Measurements from ENCODE around the gene PLPP1. TPM values are rescaled to one million over a fixed set of nuclear protein-coding genes. Genes with fewer than 3 reads are reported as not detected.

The PLPP1 gene
- total and polyA plus RNA-seq, 2 donors (not counting 1 experiment from before 2014, with no cell fraction given) = 5.5 to 8.8 TPM

- CTCF ChIA-PET = no interaction called here
- H3K36me3 ChIP-seq (replicated peaks in 1 of 2; ENCODE audit: control extremely low read depth in 1 of 2, control insufficient read depth in 1 of 2, extremely low read depth in 1 of 2, insufficient read depth in 2 of 2, low read length in 1 of 2) = no peaks in the 10 kb centered on the region
- Mint-ChIP-seq H3K27me3 (peaks cover 4% of the 10 kb centered on the region), H3K27ac (no peak overlapping the region), H3K4me1 (no peaks in the 10 kb centered on the region), H3K9me3 (ENCODE audit: insufficient read depth) (no peaks in the 10 kb centered on the region), H3K4me3 (no peak overlapping the region)
- no peak overlapping the region for H3K27ac ChIP-seq (ENCODE audit: low read length in 2 of 2)
- no peaks in the 10 kb centered on the region for H3K27me3 ChIP-seq (replicated peaks in 1 of 4; ENCODE audit: control extremely low read depth in 1 of 4, control insufficient read depth in 3 of 4, insufficient read depth in 4 of 4, low read length in 3 of 4)
- no peak overlapping the region for H3K4me3 ChIP-seq (ENCODE audit: control extremely low read depth in 1 of 5, extremely low read depth in 1 of 5, insufficient read depth in 1 of 5, low read depth in 2 of 5, low read length in 4 of 5)
- H3K79me2 ChIP-seq (ENCODE audit: control insufficient read depth, insufficient read depth, low read length) = no peaks in the 10 kb centered on the region
- no peak overlapping the region for H3K4me2 ChIP-seq (replicated peaks; ENCODE audit: low read depth, low read length, poor library complexity, severe bottlenecking)
- intact Hi-C loops (cut with micrococcal nuclease) = no loop called here
- POLR2A ChIA-PET = no interaction called here
- no peak overlapping the region for H3K9ac ChIP-seq (ENCODE audit: low read length)
- TF ChIP-seq CTCF (IDR thresholded peaks at IDR 0.05) (no peak), EZH2 (IDR thresholded peaks at IDR 0.05; ENCODE audit: borderline replicate concordance, insufficient read depth, low read depth, low read length, poor library complexity, severe bottlenecking) (no peak)
- WGBS (ENCODE audit: insufficient coverage) = no CpG with 5 or more reads among the region's 4 CpGs
- DNase-seq (no peak), ATAC-seq (ENCODE audit: low read depth) (no peak)
- H3K9me3 ChIP-seq (ENCODE audit: control extremely low read depth in 1 of 3, control insufficient read depth in 2 of 3, insufficient read depth in 1 of 3, low read length in 2 of 3) = no peaks in the 10 kb centered on the region
- no peak overlapping the region for H2AFZ ChIP-seq (ENCODE audit: insufficient read depth, low read depth, low read length, poor library complexity, severe bottlenecking)
- no peaks in the 10 kb centered on the region for H4K20me1 ChIP-seq (ENCODE audit: control insufficient read depth, insufficient read depth, low read length, poor library complexity, severe bottlenecking)
- no peaks in the 10 kb centered on the region for H3K4me1 ChIP-seq (ENCODE audit: control insufficient read depth in 2 of 2, insufficient read depth in 2 of 2, low read length in 2 of 2)
These were observed 35.8 kb upstream of the PLPP1 start for GRCh38 chr5:55570570-55570969.

- no CpG with 5 or more reads among the region's 2 CpGs for WGBS (ENCODE audit: insufficient coverage)
- Histone ChIP-seq H3K9ac (ENCODE audit: low read length) (no peak overlapping the region), H2AFZ (ENCODE audit: insufficient read depth, low read depth, low read length, poor library complexity, severe bottlenecking) (no peak overlapping the region), H3K4me1 (ENCODE audit: control insufficient read depth in 2 of 2, insufficient read depth in 2 of 2, low read length in 2 of 2) (no peaks in the 10 kb centered on the region), H3K27ac (ENCODE audit: low read length in 2 of 2) (no peak overlapping the region), H4K20me1 (ENCODE audit: control insufficient read depth, insufficient read depth, low read length, poor library complexity, severe bottlenecking) (no peaks in the 10 kb centered on the region), H3K79me2 (ENCODE audit: control insufficient read depth, insufficient read depth, low read length) (no peaks in the 10 kb centered on the region), H3K36me3 (replicated peaks in 1 of 2; ENCODE audit: control extremely low read depth in 1 of 2, control insufficient read depth in 1 of 2, extremely low read depth in 1 of 2, insufficient read depth in 2 of 2, low read length in 1 of 2) (no peaks in the 10 kb centered on the region), H3K4me3 (ENCODE audit: control extremely low read depth in 1 of 5, extremely low read depth in 1 of 5, insufficient read depth in 1 of 5, low read depth in 2 of 5, low read length in 4 of 5) (no peak overlapping the region), H3K9me3 (ENCODE audit: control extremely low read depth in 1 of 3, control insufficient read depth in 2 of 3, insufficient read depth in 1 of 3, low read length in 2 of 3) (no peaks in the 10 kb centered on the region), H3K27me3 (replicated peaks in 1 of 4; ENCODE audit: control extremely low read depth in 1 of 4, control insufficient read depth in 3 of 4, insufficient read depth in 4 of 4, low read length in 3 of 4) (no peaks in the 10 kb centered on the region), H3K4me2 (replicated peaks; ENCODE audit: low read depth, low read length, poor library complexity, severe bottlenecking) (no peak overlapping the region)
- ChIA-PET POLR2A (no interaction called here), CTCF (no interaction called here)
- Mint-ChIP-seq H3K9me3 (ENCODE audit: insufficient read depth) (no peaks in the 10 kb centered on the region), H3K4me3 (no peak overlapping the region), H3K4me1 (no peaks in the 10 kb centered on the region), H3K27ac (no peak overlapping the region), H3K27me3 (peaks cover 4% of the 10 kb centered on the region)
- intact Hi-C loops (cut with micrococcal nuclease) = no loop called here
- no peak for TF ChIP-seq CTCF (IDR thresholded peaks at IDR 0.05)
- ATAC-seq (ENCODE audit: low read depth) = no peak
- DNase-seq = no peak
These were observed 35.3 kb upstream of the PLPP1 start for GRCh38 chr5:55570026-55570425.
